MCF 10A (cell line): ENCODE results near the gene QKI. TPM values are rescaled to one million over a fixed set of nuclear protein-coding genes. Genes with fewer than 3 reads are reported as not detected.

Source experiments
- BruUV-seq: library from RNA; stranded (reverse); fragments of 400-500 nt; replicated peaks from 2 replicates; lab custom pipeline; 2021; lab: Mats Ljungman, UMichigan
- CTCF ChIA-PET: fragments of 300-600 bp; sonication (Branson Sonifier 250); formaldehyde crosslinking; extraction: SDS; loops from one replicate; lab custom pipeline; 2021; ENCODE audit warnings: antibody characterized with exemption, inconsistent platforms; lab: Yijun Ruan, JAX
- POLR2A ChIA-PET: fragments of 300-600, 350-650 bp; sonication (Branson Sonifier 250); formaldehyde crosslinking; extraction: SDS; loops from one replicate; lab custom pipeline; 2020; ENCODE audit warnings: antibody characterized with exemption, inconsistent platforms; lab: Yijun Ruan, JAX
- DNase-seq: peaks from one replicate; pipeline ENCODE4 v3.0.0-alpha.2; 2018; ENCODE audit not compliant: unreplicated experiment
- H3K27ac Mint-ChIP-seq: one replicate; pipeline ENCODE4 v1.8.0; 2022; ENCODE audit warnings: mild to moderate bottlenecking, low read depth, mixed read lengths; ENCODE audit not compliant: unreplicated experiment
- H3K27me3 Mint-ChIP-seq: one replicate; pipeline ENCODE4 v1.8.0; 2022; ENCODE audit warnings: mixed read lengths; ENCODE audit not compliant: insufficient read depth, unreplicated experiment
- H3K36me3 Mint-ChIP-seq: one replicate; pipeline ENCODE4 v1.8.0; 2022; ENCODE audit warnings: mild to moderate bottlenecking, moderate library complexity, mixed read lengths; ENCODE audit not compliant: insufficient read depth, unreplicated experiment
- H3K4me1 Mint-ChIP-seq: one replicate; pipeline ENCODE4 v1.8.0; 2022; ENCODE audit warnings: mixed read lengths; ENCODE audit not compliant: insufficient read depth, unreplicated experiment
- H3K4me3 Mint-ChIP-seq: one replicate; pipeline ENCODE4 v1.8.0; 2022; ENCODE audit warnings: mild to moderate bottlenecking, moderate library complexity, mixed read lengths; ENCODE audit not compliant: unreplicated experiment
- H3K9me3 Mint-ChIP-seq: one replicate; pipeline ENCODE4 v1.8.0; 2022; ENCODE audit warnings: mixed read lengths; ENCODE audit not compliant: unreplicated experiment
- intact Hi-C: fragments of 100-400 bp; cut with micrococcal nuclease; formaldehyde crosslinking; loops from 2 replicates; pipeline ENCODE4 v1.14.1; 2022
- total RNA-seq: library from RNA; stranded (reverse); gene quantifications from 2 replicates; pipeline ENCODE4 v1.2.3, GENCODE V29; 2022
- TF ChIP-seq, protein P1 (sequence below): fragments of 200-600 bp; IDR thresholded peaks from one replicate; pipeline ENCODE4 v1.8.0; 2022; ENCODE audit warnings: antibody characterized with exemption, mild to moderate bottlenecking; ENCODE audit not compliant: unreplicated experiment

The QKI gene
- total RNA-seq, 1 experiment from 2014 or later, result 272 TPM

GRCh38 chr6:163554663-163555062 is 140.1 kb downstream of the QKI start:
- no peaks in the 10 kb centered on the region for H3K27me3 Mint-ChIP-seq
- DNase-seq, result peak; percentile 66
- BruUV-seq, result no TSS peak
- TF ChIP-seq, protein P1, sequence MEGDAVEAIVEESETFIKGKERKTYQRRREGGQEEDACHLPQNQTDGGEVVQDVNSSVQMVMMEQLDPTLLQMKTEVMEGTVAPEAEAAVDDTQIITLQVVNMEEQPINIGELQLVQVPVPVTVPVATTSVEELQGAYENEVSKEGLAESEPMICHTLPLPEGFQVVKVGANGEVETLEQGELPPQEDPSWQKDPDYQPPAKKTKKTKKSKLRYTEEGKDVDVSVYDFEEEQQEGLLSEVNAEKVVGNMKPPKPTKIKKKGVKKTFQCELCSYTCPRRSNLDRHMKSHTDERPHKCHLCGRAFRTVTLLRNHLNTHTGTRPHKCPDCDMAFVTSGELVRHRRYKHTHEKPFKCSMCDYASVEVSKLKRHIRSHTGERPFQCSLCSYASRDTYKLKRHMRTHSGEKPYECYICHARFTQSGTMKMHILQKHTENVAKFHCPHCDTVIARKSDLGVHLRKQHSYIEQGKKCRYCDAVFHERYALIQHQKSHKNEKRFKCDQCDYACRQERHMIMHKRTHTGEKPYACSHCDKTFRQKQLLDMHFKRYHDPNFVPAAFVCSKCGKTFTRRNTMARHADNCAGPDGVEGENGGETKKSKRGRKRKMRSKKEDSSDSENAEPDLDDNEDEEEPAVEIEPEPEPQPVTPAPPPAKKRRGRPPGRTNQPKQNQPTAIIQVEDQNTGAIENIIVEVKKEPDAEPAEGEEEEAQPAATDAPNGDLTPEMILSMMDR, result peak; percentile 40
- ChIA-PET POLR2A (interaction anchor here (0.7 kb wide), 1 partner anchor 118 kb away, joined by 3 read pairs; no protein-coding TSS in a partner anchor), CTCF (interaction anchor here (0.7 to 1.6 kb wide), 6 partner anchors 18 to 648 kb away, joined by 3 to 5 read pairs (median 3); no protein-coding TSS in a partner anchor)
- peaks cover 6% of the 10 kb centered on the region for H3K9me3 Mint-ChIP-seq
- peaks cover 17% of the 10 kb centered on the region for H3K4me1 Mint-ChIP-seq
- no peak overlapping the region for H3K27ac Mint-ChIP-seq
- intact Hi-C loops, result loop anchor here (2.0 kb wide), 1 partner anchor 126 kb away; no protein-coding TSS in a partner anchor
- H3K36me3 Mint-ChIP-seq, result peaks cover 42% of the 10 kb centered on the region
- no peak overlapping the region for H3K4me3 Mint-ChIP-seq

DNA sequence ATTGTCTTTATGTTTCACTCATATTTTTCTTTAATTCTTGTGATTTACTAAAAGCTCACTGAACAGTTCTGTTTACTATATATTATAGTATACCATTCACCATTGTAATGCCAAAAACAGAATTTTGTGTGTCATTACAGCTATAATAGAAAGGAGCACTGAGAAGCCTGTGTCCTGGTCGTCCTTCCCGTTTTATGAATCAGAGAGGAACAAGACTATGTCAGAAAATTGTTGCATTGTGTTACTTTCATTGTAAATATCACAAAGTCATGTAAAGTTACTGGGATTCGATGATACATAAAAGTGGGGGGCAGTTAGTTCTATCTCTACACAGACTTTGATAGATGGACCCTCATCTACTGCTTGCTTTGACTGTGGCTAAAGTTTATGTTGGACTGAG is 145.1 kb downstream of the QKI start:
- ChIA-PET POLR2A (interaction anchor here (0.6 to 0.7 kb wide), 2 partner anchors 26 to 106 kb away, joined by 3 to 4 read pairs; no protein-coding TSS in a partner anchor), CTCF (interaction anchor here (0.5 to 0.6 kb wide), 2 partner anchors 385 to 629 kb away, joined by 3 to 5 read pairs; no protein-coding TSS in a partner anchor)
- TF ChIP-seq, protein P1, result no peak
- BruUV-seq, result no TSS peak
- Mint-ChIP-seq H3K4me1 (peaks cover 13% of the 10 kb centered on the region), H3K36me3 (peaks cover 36% of the 10 kb centered on the region), H3K4me3 (no peak overlapping the region), H3K9me3 (peaks cover 6% of the 10 kb centered on the region), H3K27ac (no peak overlapping the region), H3K27me3 (no peaks in the 10 kb centered on the region)
- DNase-seq, result no peak
- intact Hi-C loops, result no loop called here

DNA sequence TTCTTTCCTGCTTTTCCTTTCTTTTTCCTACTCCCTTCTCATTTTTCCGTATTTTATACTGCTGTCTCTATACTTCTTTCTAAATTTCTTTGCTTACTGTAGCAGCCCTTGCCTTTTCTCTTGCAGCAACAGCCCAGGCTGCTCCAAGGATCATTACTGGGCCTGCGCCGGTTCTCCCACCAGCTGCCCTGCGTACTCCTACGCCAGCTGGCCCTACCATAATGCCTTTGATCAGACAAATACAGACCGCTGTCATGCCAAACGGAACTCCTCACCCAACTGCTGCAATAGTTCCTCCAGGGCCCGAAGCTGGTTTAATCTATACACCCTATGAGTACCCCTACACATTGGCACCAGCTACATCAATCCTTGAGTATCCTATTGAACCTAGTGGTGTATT is 148.8 kb downstream of the QKI start:
- ChIA-PET CTCF (interaction anchor here (0.5 kb wide), 1 partner anchor 1667 kb away, joined by 3 read pairs; no protein-coding TSS in a partner anchor), POLR2A (interaction anchor here (0.6 kb wide), 1 partner anchor 49 kb away, joined by 3 read pairs; no protein-coding TSS in a partner anchor)
- peaks cover 6% of the 10 kb centered on the region for H3K9me3 Mint-ChIP-seq
- intact Hi-C loops, result no loop called here
- H3K27me3 Mint-ChIP-seq, result no peaks in the 10 kb centered on the region
- DNase-seq, result no peak
- TF ChIP-seq, protein P1, result no peak
- H3K27ac Mint-ChIP-seq, result peak overlapping the region; percentile 49
- peaks cover 48% of the 10 kb centered on the region for H3K36me3 Mint-ChIP-seq
- BruUV-seq, result no TSS peak
- no peak overlapping the region for H3K4me3 Mint-ChIP-seq
- peaks cover 6% of the 10 kb centered on the region for H3K4me1 Mint-ChIP-seq

DNA sequence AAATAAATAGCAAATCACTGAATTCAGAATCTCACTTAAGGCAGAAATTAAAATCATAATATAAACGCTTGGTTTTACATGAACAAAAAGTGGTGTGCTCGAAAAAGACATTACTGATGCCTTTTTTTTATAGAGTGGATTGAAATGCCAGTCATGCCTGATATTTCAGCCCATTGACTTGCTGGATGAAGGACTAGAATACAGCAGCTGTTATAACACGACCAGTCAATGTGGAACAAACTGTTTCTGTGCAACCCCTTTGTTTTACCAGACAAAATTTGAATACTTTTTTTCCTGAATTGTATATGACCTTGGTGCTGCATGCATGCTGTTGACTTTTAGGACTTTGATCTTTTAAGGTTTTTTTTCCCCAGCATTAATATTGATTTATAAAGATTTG is 150.0 kb downstream of the QKI start:
- intact Hi-C loops, result no loop called here
- H3K4me3 Mint-ChIP-seq, result no peak overlapping the region
- H3K27ac Mint-ChIP-seq, result no peak overlapping the region
- ChIA-PET CTCF (no interaction called here), POLR2A (no interaction called here)
- H3K9me3 Mint-ChIP-seq, result no peaks in the 10 kb centered on the region
- DNase-seq, result no peak
- TF ChIP-seq, protein P1, result no peak
- H3K27me3 Mint-ChIP-seq, result no peaks in the 10 kb centered on the region
- BruUV-seq, result no TSS peak
- H3K36me3 Mint-ChIP-seq, result peaks cover 46% of the 10 kb centered on the region
- H3K4me1 Mint-ChIP-seq, result no peaks in the 10 kb centered on the region
